Mononuclear cell (primary cell): ENCODE measurements around the gene ATP2B3. TPM values are rescaled to one million over a fixed set of nuclear protein-coding genes. Genes with fewer than 3 reads are reported as not detected.

ENCODE experiments used
- H3K27me3 ChIP-seq: 2 replicates; pipeline ENCODE4 v1.6.0; 2011; ENCODE audit warnings: low read length, control low read depth; ENCODE audit not compliant: insufficient read depth
- H3K4me1 ChIP-seq: 2 replicates; pipeline ENCODE4 v1.5.1; 2011; ENCODE audit warnings: mild to moderate bottlenecking, low read length, control low read depth; ENCODE audit not compliant: insufficient read depth
- H3K4me3 ChIP-seq: 2 replicates; pipeline ENCODE4 v1.5.1; 2011; ENCODE audit warnings: mild to moderate bottlenecking, low read length, moderate library complexity
- H3K9me3 ChIP-seq: 2 replicates; pipeline ENCODE4 v1.5.1; 2011; ENCODE audit warnings: low read depth, mild to moderate bottlenecking, control low read depth, low read length
- total RNA-seq: library from RNA; depleted of rRNA; stranded (reverse); fragments of >200 nt; gene quantifications from one replicate; pipeline ENCODE4 v1.2.3, GENCODE V29; 2012

The ATP2B3 gene
- total RNA-seq, 1 donor: not detected

GRCh38 chrX:153556767-153557166, 39.3 kb downstream of the ATP2B3 start:
- H3K9me3 ChIP-seq: no peaks in the 10 kb centered on the region
- no peaks in the 10 kb centered on the region for H3K4me1 ChIP-seq
- H3K27me3 ChIP-seq: no peaks in the 10 kb centered on the region
- no peak overlapping the region for H3K4me3 ChIP-seq

DNA sequence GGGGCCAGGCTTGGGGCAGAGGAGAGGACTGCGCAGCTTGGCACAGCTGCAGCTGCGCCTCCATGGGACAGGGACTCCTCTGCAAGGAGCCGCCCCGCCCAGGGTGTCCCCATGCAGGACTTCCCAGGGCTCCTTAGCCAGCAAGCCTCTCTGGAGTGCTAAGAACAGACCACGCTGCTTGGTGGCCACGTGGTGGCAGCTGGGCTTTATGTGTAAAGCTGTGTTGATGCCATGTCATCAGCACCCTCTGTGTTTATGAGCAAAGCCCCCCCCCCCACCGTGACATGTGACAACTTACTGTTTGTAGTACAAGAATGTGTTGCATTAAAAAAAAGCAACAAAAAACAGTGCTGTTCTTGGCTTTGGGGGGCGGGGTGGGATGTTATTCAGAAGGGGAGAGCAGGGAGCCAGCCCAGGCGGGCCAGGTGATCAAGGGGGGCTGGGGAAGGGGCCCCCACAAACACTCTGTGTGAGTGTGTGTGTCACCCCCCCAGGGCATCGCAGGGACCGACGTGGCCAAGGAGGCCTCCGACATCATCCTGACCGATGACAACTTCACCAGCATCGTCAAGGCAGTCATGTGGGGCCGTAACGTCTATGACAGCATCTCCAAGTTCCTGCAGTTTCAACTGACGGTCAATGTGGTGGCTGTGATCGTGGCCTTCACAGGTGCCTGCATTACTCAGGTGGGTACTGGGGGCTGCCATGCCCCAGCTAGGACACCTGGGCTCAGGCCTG, 40.3 kb downstream of the ATP2B3 start:
- no peaks in the 10 kb centered on the region for H3K4me1 ChIP-seq
- no peaks in the 10 kb centered on the region for H3K27me3 ChIP-seq
- H3K4me3 ChIP-seq: no peak overlapping the region
- H3K9me3 ChIP-seq: no peaks in the 10 kb centered on the region

DNA sequence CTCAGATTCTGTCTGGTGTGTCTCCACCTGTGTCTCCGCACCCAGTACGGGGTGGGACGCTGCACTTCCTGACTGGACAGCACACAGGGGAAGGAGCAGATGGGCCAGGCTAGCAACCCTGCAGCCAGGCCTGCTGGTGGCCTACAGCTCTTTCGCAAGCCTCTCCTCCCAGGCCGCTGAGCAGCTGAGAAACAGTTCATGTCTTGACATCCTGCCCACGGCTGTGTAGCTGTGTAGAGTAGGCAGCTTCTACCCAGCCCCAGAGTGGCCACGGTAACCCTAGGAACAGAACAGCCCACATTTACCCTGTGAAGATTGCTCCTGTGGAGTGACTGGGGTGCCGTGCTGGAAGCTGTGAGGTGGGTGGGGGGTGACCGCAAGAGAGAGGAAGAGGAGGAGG, 42.6 kb downstream of the ATP2B3 start:
- Histone ChIP-seq H3K9me3 (no peaks in the 10 kb centered on the region), H3K4me3 (no peak overlapping the region), H3K4me1 (no peaks in the 10 kb centered on the region), H3K27me3 (no peaks in the 10 kb centered on the region)

DNA sequence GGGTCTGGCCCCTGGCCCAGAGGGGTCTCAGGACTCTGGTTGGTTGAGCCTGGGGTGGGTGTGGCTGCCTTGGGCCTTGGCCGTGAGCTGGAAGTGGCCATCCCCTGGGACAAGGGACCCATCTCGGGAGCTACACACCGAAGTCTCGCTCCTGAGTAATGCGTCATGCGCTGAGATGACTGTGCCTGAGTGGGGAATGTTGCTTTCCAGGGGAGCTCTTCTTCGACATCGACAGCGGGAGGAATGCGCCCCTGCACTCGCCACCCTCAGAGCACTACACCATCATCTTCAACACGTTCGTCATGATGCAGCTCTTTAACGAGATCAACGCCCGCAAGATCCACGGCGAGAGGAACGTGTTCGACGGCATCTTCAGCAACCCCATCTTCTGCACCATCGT, 43.0 kb downstream of the ATP2B3 start:
- Histone ChIP-seq H3K4me1 (no peaks in the 10 kb centered on the region), H3K4me3 (no peak overlapping the region), H3K27me3 (no peaks in the 10 kb centered on the region), H3K9me3 (no peaks in the 10 kb centered on the region)

- no peak overlapping the region for H3K4me3 ChIP-seq
- H3K4me1 ChIP-seq: no peaks in the 10 kb centered on the region
- no peaks in the 10 kb centered on the region for H3K27me3 ChIP-seq
- no peaks in the 10 kb centered on the region for H3K9me3 ChIP-seq
Observed at GRCh38 chrX:153561337-153561736, 43.9 kb downstream of the ATP2B3 start.

GRCh38 chrX:153562546-153562945, 45.1 kb downstream of the ATP2B3 start:
- H3K4me3 ChIP-seq: no peak overlapping the region
- no peaks in the 10 kb centered on the region for H3K9me3 ChIP-seq
- no peaks in the 10 kb centered on the region for H3K4me1 ChIP-seq
- H3K27me3 ChIP-seq: no peaks in the 10 kb centered on the region

- Histone ChIP-seq H3K4me3 (no peak overlapping the region), H3K27me3 (no peaks in the 10 kb centered on the region), H3K4me1 (no peaks in the 10 kb centered on the region), H3K9me3 (no peaks in the 10 kb centered on the region)
Observed at GRCh38 chrX:153564047-153564606, 46.7 kb downstream of the ATP2B3 start.

GRCh38 chrX:153565996-153566580, 48.6 kb downstream of the ATP2B3 start:
- Histone ChIP-seq H3K4me3 (no peak overlapping the region), H3K27me3 (no peaks in the 10 kb centered on the region), H3K4me1 (peaks cover 3% of the 10 kb centered on the region), H3K9me3 (no peaks in the 10 kb centered on the region)

DNA sequence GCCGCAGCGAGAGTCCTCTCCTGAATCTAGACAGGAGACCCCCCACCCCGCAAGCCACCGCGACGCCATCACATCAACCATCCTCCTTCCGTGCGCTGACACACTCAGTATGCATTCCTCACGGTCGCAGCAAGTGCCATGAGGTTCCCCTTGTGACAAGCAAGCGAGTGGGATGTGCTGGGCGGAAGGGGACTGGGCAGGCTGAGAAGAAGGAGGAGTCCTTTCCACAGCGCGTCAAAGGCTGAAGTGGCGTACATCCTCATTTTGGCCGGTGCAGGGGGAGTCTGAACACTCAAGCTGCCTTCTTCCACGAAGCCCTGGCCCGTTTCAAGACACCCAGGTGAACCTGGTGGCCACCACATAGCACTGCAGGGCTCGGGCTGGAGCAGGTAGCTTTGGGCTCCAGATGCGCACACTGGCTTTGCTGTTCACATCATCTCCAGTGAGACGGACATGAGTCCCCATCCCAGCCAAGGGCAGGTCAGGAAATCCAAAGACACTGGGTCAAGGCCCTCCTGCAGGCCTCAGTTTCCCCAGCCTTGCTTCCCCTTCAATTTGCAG, 51.1 kb downstream of the ATP2B3 start:
- Histone ChIP-seq H3K9me3 (no peaks in the 10 kb centered on the region), H3K4me1 (peaks cover 8% of the 10 kb centered on the region), H3K4me3 (no peak overlapping the region), H3K27me3 (no peaks in the 10 kb centered on the region)

GRCh38 chrX:153569475-153569874, 52.0 kb downstream of the ATP2B3 start:
- peaks cover 8% of the 10 kb centered on the region for H3K4me1 ChIP-seq
- no peaks in the 10 kb centered on the region for H3K27me3 ChIP-seq
- no peaks in the 10 kb centered on the region for H3K9me3 ChIP-seq
- no peak overlapping the region for H3K4me3 ChIP-seq

GRCh38 chrX:153571534-153571908, 54.1 kb downstream of the ATP2B3 start:
- no peaks in the 10 kb centered on the region for H3K27me3 ChIP-seq
- no peaks in the 10 kb centered on the region for H3K9me3 ChIP-seq
- peaks cover 8% of the 10 kb centered on the region for H3K4me1 ChIP-seq
- H3K4me3 ChIP-seq: no peak overlapping the region

DNA sequence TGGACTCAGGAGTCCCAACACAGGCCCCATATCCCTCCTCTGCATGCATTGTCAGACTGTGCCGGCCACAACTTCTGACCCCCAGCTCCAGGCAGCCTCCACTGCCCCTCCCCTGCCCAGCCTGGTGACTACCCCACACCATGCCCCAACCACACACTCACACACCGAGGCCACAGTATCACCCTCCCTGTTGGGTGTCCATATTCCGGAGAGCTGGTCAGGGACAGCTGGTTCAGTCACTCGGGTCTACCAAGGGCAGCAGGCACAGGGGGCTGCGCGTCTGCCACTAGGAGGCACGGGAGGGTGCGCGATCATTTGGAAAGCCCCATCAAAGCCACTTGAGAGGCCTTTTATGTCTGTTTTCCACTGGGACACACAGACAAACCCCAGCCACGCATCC, 55.2 kb downstream of the ATP2B3 start:
- Histone ChIP-seq H3K4me1 (peaks cover 8% of the 10 kb centered on the region), H3K9me3 (no peaks in the 10 kb centered on the region), H3K4me3 (no peak overlapping the region), H3K27me3 (no peaks in the 10 kb centered on the region)

- H3K27me3 ChIP-seq: no peaks in the 10 kb centered on the region
Observed at GRCh38 chrX:153573984-153574383, 56.5 kb downstream of the ATP2B3 start.

DNA sequence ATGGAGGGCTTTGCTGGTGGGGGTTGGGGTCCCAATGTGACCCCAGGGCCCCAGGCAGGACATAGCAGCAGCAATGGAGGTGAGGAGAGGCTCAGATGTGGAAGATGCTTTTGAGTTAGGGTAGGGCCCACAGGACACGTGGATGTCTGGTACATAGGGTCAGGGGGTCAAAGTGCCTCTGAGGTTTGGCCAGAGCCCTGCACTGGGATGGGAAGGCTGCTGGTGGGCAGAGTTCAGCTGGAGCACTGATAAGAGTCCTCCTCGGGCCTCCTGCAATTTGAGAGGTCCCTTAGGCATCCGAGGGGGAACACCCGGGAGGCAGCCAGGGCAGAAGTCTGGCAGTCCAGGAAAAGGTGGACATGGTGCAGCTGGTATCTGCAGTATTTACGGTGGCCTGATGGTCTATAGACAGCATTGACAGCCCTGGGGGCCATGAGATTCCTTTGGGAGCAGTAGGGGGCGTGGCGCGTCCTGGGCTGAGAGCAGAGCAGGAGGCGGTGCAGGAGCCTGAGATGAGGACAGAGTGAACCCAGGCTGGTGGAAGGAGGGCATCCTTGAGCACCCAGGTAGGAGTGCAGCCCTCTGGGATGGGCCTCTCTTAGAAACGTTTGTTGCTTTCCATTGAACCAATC, 58.9 kb downstream of the ATP2B3 start:
- Histone ChIP-seq H3K27me3 (no peaks in the 10 kb centered on the region), H3K4me1 (peaks cover 2% of the 10 kb centered on the region), H3K9me3 (no peaks in the 10 kb centered on the region), H3K4me3 (no peak overlapping the region)

More at GRCh38 chrX:153573984-153574383, 56.5 kb downstream of the ATP2B3 start:
- H3K9me3 ChIP-seq: no peaks in the 10 kb centered on the region
- H3K4me1 ChIP-seq: peaks cover 8% of the 10 kb centered on the region
- no peak overlapping the region for H3K4me3 ChIP-seq

GRCh38 chrX:153576961-153577360, 59.5 kb downstream of the ATP2B3 start:
- H3K4me1 ChIP-seq: peaks cover under 1% of the 10 kb centered on the region
- H3K4me3 ChIP-seq: no peak overlapping the region
- H3K9me3 ChIP-seq: no peaks in the 10 kb centered on the region
- no peaks in the 10 kb centered on the region for H3K27me3 ChIP-seq
